ENCODE data around the gene QRFP.

QRFP gene

GRCh38 chr9:130888146-130888885, 8.3 kb downstream of the QRFP start:
- DNase-seq: no peak

- no peak for DNase-seq
Measured at GRCh38 chr9:130887494-130888144, 9.0 kb downstream of the QRFP start.

GRCh38 chr9:130886981-130887380, 9.6 kb downstream of the QRFP start:
- no peak for DNase-seq

- no peak for DNase-seq
Measured at GRCh38 chr9:130885484-130886375, 10.9 kb downstream of the QRFP start.

GRCh38 chr9:130884542-130885483, 11.8 kb downstream of the QRFP start:
- DNase-seq: no peak

- DNase-seq: no peak
Measured at GRCh38 chr9:130884111-130884531, 12.5 kb downstream of the QRFP start.

GRCh38 chr9:130883479-130883878, 13.1 kb downstream of the QRFP start:
- no peak for DNase-seq

- no peak for DNase-seq
Measured at GRCh38 chr9:130882696-130883225, 13.9 kb downstream of the QRFP start.

GRCh38 chr9:130881516-130881915, 15.1 kb downstream of the QRFP start:
- no peak for DNase-seq

- DNase-seq: no peak
Measured at GRCh38 chr9:130880599-130881220, 15.9 kb downstream of the QRFP start.

GRCh38 chr9:130879863-130880411, 16.7 kb downstream of the QRFP start:
- DNase-seq: no peak

GRCh38 chr9:130878295-130878694, 18.3 kb downstream of the QRFP start:
- no peak for DNase-seq

- DNase-seq: no peak
Measured at GRCh38 chr9:130877300-130877699, 19.3 kb downstream of the QRFP start.

- DNase-seq: no peak
Measured at GRCh38 chr9:130874783-130875182, 21.8 kb downstream of the QRFP start.

GRCh38 chr9:130873966-130874365, 22.6 kb downstream of the QRFP start:
- DNase-seq: no peak

GRCh38 chr9:130872912-130873503, 23.6 kb downstream of the QRFP start:
- no peak for DNase-seq

GRCh38 chr9:130872508-130872907, 24.1 kb downstream of the QRFP start:
- DNase-seq: no peak

- DNase-seq: no peak
Measured at GRCh38 chr9:130872093-130872492, 24.5 kb downstream of the QRFP start.

GRCh38 chr9:130871395-130872062, 25.1 kb downstream of the QRFP start:
- DNase-seq: no peak
